ENCODE data around the gene MISP.

MISP gene

GRCh38 chr19:747432-748273 lies 3.3 kb upstream of the MISP start:
- no peak for DNase-seq

- no peak for DNase-seq
Measured at GRCh38 chr19:748274-748598, 2.7 kb upstream of the MISP start.

GRCh38 chr19:749811-750210 lies 1.1 kb upstream of the MISP start:
- no peak for DNase-seq

DNA sequence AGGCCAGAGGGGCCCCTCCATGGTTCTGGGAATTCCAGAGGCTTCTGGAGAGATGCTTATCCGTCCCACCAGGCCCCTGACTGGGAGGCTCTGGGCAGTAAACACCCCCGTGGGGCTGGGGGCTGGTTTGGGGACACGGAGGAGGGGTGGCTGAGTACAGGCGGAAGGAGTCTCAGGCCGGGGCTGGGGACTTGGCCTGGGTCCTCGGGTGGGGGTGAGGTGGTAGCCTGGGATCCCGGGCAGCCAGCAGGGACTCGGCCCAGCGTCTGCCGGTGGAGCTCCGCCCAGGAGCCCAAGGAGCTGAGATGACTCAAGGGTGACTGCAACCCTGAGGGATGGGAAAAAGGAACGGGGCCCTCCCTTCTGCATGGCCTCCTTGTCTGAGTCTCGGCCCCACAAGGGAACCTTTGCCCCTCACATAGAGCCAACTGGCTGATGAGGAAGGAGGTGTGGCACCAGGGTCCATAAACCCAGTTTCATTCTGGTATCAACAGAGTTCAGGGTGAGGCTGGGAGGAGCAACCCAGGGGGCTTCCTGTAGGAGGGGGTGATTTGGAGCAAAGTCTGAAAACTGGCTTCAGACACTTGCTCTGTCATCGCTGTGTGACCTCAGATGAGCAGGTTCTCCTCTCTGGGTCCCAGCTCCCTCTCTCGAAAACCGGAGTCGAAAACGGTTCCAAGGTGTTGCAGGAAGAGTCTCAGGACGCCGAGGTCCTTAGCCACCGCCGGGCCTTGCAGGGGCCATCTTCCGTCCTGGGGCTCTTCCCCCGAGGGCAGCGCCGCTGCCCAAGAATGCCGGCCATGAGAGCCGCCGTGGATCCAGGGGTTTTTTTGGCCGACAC lies 809 bp downstream of the MISP start:
- no peak for DNase-seq

GRCh38 chr19:752652-753517 lies 2.0 kb downstream of the MISP start:
- no peak for DNase-seq

DNA sequence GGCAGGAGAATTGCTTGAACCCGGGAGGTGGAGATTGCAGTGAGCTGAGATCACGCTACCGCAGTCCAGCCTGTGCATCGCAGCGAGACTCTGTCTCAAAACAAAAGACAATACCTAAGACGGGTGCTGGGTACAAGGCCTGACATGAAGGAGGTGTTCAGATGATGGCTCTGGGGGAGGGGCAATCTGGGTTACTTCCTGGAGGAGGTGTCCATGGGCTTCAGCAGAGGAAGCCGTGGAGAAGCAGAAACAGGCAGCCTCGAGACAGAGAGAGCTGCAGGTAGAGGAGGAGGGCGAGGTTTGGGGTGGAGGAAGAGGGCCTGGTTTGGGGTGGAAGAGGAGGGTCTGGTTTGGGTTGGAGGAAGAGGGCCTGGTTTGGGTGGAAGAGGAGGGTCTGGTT lies 3.6 kb downstream of the MISP start:
- no peak for DNase-seq

GRCh38 chr19:755063-755462 lies 4.2 kb downstream of the MISP start:
- no peak for DNase-seq

DNA sequence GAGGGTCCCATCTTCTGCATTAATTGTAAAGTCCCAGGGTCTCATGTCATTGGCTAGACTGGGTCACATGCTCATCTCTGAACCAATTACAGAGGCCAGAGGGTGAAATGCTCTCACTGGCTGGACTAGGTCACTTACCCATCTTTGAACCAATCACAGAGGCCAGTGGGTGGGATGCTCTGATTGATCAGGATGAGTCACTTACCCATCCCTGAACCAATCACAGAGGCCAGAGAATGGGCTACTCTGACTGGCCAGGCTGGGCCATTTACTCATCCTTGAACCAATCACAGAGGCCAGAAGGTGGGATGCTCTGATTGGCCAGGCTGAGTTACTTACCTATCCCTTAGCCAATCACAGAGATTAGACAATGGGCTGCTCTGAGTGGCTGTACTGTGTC lies 5.3 kb downstream of the MISP start:
- DNase-seq: no peak

GRCh38 chr19:756821-757688 lies 6.1 kb downstream of the MISP start:
- DNase-seq: no peak

GRCh38 chr19:757811-758668 lies 7.1 kb downstream of the MISP start:
- DNase-seq: no peak

- DNase-seq: no peak
Measured at GRCh38 chr19:763181-763580, 12.3 kb downstream of the MISP start.

GRCh38 chr19:763869-764268 lies 13.0 kb downstream of the MISP start:
- no peak for DNase-seq

GRCh38 chr19:764301-764700 lies 13.4 kb downstream of the MISP start:
- no peak for DNase-seq

GRCh38 chr19:765179-765738 lies 14.3 kb downstream of the MISP start:
- no peak for DNase-seq

DNA sequence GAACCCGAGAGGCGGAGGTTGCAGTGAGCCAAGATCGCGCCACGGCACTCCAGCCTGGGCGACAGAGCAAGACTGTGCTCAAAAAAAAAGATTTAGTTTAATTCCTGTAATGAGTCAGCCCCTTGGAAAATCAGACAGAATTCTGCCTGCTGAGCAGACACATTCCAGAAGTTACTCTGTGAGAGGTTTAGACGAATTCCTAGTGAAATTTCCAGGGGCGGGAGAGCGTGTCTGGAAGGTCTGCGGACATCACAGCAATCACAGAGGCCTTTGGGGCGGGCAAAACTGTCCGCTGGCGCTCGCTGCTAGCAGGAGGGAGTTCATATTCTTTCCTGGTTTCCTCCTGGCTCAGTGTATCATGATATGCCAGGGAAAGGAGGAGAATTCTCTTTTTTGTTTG lies 17.5 kb downstream of the MISP start:
- DNase-seq: no peak

- no peak for DNase-seq
Measured at GRCh38 chr19:769616-770015, 18.7 kb downstream of the MISP start.

GRCh38 chr19:771332-771785 lies 20.4 kb downstream of the MISP start:
- no peak for DNase-seq

DNA sequence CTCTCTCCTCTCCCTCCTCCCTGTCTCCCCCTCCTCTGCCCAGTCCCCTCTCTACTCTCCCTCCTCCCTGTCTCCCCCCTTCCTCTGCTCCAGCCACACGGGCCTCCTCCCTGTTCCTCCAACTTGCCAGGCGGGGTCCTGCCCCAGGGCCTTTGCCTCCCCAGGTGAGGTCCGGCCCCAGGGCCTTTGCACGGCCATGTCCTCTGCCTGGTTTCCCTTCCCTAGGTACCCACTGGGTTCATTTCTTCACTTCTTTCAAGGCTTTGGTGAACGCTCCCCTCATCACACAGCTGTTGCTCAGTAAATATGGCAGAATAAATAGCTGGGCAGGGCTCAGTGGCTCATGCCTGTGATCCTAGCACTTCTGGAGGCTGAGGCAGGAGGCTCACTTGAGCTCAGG lies 21.2 kb downstream of the MISP start:
- DNase-seq: no peak

GRCh38 chr19:772730-773436 lies 22.0 kb downstream of the MISP start:
- DNase-seq: no peak

DNA sequence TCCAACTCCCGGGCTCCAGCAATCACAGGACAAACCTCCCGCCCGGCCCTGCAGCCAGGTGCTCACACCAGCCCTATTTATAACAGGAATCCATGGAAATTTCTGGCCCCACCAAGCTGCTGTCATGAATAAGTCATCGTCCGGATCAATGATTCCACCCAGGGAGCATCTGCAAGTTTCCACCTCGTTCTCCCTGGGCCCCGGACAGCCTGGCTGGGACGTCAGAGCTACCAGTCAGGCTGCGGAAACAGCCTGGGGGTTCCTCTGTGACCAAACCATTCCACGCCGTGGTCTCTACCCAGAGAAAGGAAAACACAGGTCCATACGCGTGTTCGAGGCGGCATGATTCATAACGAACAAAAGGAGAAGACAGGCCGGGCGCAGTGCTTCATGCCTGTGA lies 25.6 kb downstream of the MISP start:
- no peak for DNase-seq

Data from DMS153 (cell line).